Thyroid gland (tissue), 4 donors: ENCODE data around the gene STEAP1. TPM values are rescaled to one million over a fixed set of nuclear protein-coding genes. Genes with fewer than 3 reads are reported as not detected.
"Not testable (repeated sequence)": the region's sequence is repeated elsewhere in the genome, so short reads cannot be mapped to it uniquely, and the experiment has no call there.

Experiments
- DNase-seq, 2 donors: peaks; one replicate each; pipeline ENCODE4 v3.0.0-alpha.2; 2019
- H3K27ac ChIP-seq, 3 donors: fragments of 200-600 bp; sonication (generic); 1 replicate in 2 of 3; 2 replicates in 1 of 3; pipeline ENCODE4 v1.5.1; 2016 to 2019; ENCODE audit warnings: mild to moderate bottlenecking in 1 of 3, moderate library complexity in 1 of 3
- H3K27me3 ChIP-seq: fragments of 200-600 bp; sonication (generic); one replicate; pipeline ENCODE4 v1.5.1; 2019
- H3K36me3 ChIP-seq, 2 donors: fragments of 200-600 bp; sonication (generic); one replicate each; pipeline ENCODE4 v1.5.1; 2016 to 2019
- H3K4me1 ChIP-seq, 2 donors: fragments of 200-600 bp; sonication (generic); one replicate each; pipeline ENCODE4 v1.5.1; 2017 to 2019
- H3K4me3 ChIP-seq, 3 donors: fragments of 200-600 bp; sonication (generic); replicated peaks in 1 of 3; 1 replicate in 2 of 3; 2 replicates in 1 of 3; pipeline ENCODE4 v1.5.1; 2016; ENCODE audit warnings: mild to moderate bottlenecking in 1 of 3
- H3K9me3 ChIP-seq: fragments of 200-600 bp; sonication (generic); one replicate; pipeline ENCODE4 v1.5.1; 2017
- CTCF ChIP-seq, 6 experiments: fragments of 200-600 bp in 3 of 6; fragments of 450-650 bp in 3 of 6; sonication (generic) in 3 of 6; IDR thresholded peaks; one replicate each; pipeline ENCODE4 v1.5.1; 2016 to 2019; ENCODE audit warnings: antibody characterized with exemption in 6 of 6, mild to moderate bottlenecking in 2 of 6, inconsistent platforms in 1 of 6, moderate library complexity in 1 of 6
- POLR2A ChIP-seq, 2 donors: fragments of 450-650 bp; IDR thresholded peaks; one replicate each; pipeline ENCODE4 v1.6.1; 2017; ENCODE audit warnings: antibody characterized with exemption in 2 of 2, mild to moderate bottlenecking in 2 of 2, moderate library complexity in 1 of 2
- WGBS, 2 donors: methylation state at CpG; one replicate each; pipeline ENCODE4 v1.1.5; 2017; 5-methylcytosine and 5-hydroxymethylcytosine counted together
- intact Hi-C: fragments of 100-400 bp; cut with DNase I; formaldehyde crosslinking; loops from one replicate; pipeline ENCODE4 v1.15.1; 2023
- total RNA-seq, 4 donors: library from RNA; depleted of rRNA; stranded (reverse); fragments of >200 nt; gene quantifications; one replicate each; pipeline ENCODE4 v1.2.3, GENCODE V29; 2016

The STEAP1 gene
- total RNA-seq, 4 donors from 2014 or later = 1.4 to 27.5 (median 7.3) TPM

GRCh38 chr7:90178166-90178565 lies 23.9 kb downstream of the STEAP1 start:
- Histone ChIP-seq H3K4me1 (peaks cover 0 to 7% of the 10 kb centered on the region in 2 donors), H3K27ac (no peak overlapping the region), H3K4me3 (no peak overlapping the region), H3K36me3 (no peaks in the 10 kb centered on the region), H3K9me3 (no peaks in the 10 kb centered on the region), H3K27me3 (no peaks in the 10 kb centered on the region)
- TF ChIP-seq POLR2A (IDR thresholded peaks at IDR 0.05) (no peak), CTCF (IDR thresholded peaks at IDR 0.05) (no peak)
- 96 to 97% methylated on average over 2 of the region's 2 CpGs for WGBS, 2 donors
- DNase-seq = no peak
- intact Hi-C loops = no loop called here

GRCh38 chr7:90178679-90179278 lies 24.5 kb downstream of the STEAP1 start:
- no peak for DNase-seq

GRCh38 chr7:90180011-90180585 lies 25.8 kb downstream of the STEAP1 start:
- no peak overlapping the region for H3K27ac ChIP-seq
- TF ChIP-seq CTCF (IDR thresholded peaks at IDR 0.05) (no peak), POLR2A (IDR thresholded peaks at IDR 0.05) (no peak)
- 79 to 83% methylated on average over 1 of the region's 1 CpG for WGBS, 2 donors

More at GRCh38 chr7:90178679-90179278, 24.5 kb downstream of the STEAP1 start:
- peaks cover 0 to 7% of the 10 kb centered on the region in 2 donors for H3K4me1 ChIP-seq
- H3K4me3 ChIP-seq = no peak overlapping the region
- H3K36me3 ChIP-seq = no peaks in the 10 kb centered on the region
- TF ChIP-seq CTCF (IDR thresholded peaks at IDR 0.05) (no peak), POLR2A (IDR thresholded peaks at IDR 0.05) (no peak)
- H3K27ac ChIP-seq = no peak overlapping the region
- intact Hi-C loops = no loop called here
- 79 to 89% methylated on average over 6 of the region's 6 CpGs for WGBS, 2 donors
- H3K9me3 ChIP-seq = no peaks in the 10 kb centered on the region
- no peaks in the 10 kb centered on the region for H3K27me3 ChIP-seq

GRCh38 chr7:90180649-90181048 lies 26.4 kb downstream of the STEAP1 start:
- no peak for TF ChIP-seq CTCF (IDR thresholded peaks at IDR 0.05)
- TF ChIP-seq POLR2A (IDR thresholded peaks at IDR 0.05) = no peak
- Histone ChIP-seq H3K27ac (no peak overlapping the region), H3K4me1 (peaks cover 0 to 7% of the 10 kb centered on the region in 2 donors)

More at GRCh38 chr7:90180011-90180585, 25.8 kb downstream of the STEAP1 start:
- H3K4me1 ChIP-seq = peaks cover 0 to 7% of the 10 kb centered on the region in 2 donors
- H3K36me3 ChIP-seq = no peaks in the 10 kb centered on the region
- no peaks in the 10 kb centered on the region for H3K27me3 ChIP-seq
- no peak overlapping the region for H3K4me3 ChIP-seq
- no peaks in the 10 kb centered on the region for H3K9me3 ChIP-seq
- no peak for DNase-seq
- intact Hi-C loops = no loop called here

GRCh38 chr7:90181485-90181884 lies 27.2 kb downstream of the STEAP1 start:
- intact Hi-C loops = no loop called here

More at GRCh38 chr7:90180649-90181048, 26.4 kb downstream of the STEAP1 start:
- intact Hi-C loops = no loop called here
- H3K4me3 ChIP-seq = no peak overlapping the region
- H3K9me3 ChIP-seq = no peaks in the 10 kb centered on the region
- DNase-seq = no peak
- no peaks in the 10 kb centered on the region for H3K36me3 ChIP-seq
- H3K27me3 ChIP-seq = no peaks in the 10 kb centered on the region

GRCh38 chr7:90186290-90186689 lies 32.0 kb downstream of the STEAP1 start:
- WGBS, 2 donors = 85 to 88% methylated on average over 4 of the region's 4 CpGs
- DNase-seq, H3K36me3 ChIP-seq, H3K9me3 ChIP-seq, H3K4me3 ChIP-seq, H3K4me1 ChIP-seq, H3K27me3 ChIP-seq, H3K27ac ChIP-seq, intact Hi-C loops: not testable (repeated sequence)

More at GRCh38 chr7:90181485-90181884, 27.2 kb downstream of the STEAP1 start:
- DNase-seq = no peak
- TF ChIP-seq CTCF (IDR thresholded peaks at IDR 0.05) (no peak), POLR2A (IDR thresholded peaks at IDR 0.05) (no peak)
- no peaks in the 10 kb centered on the region for H3K36me3 ChIP-seq
- no peak overlapping the region for H3K4me3 ChIP-seq
- no peaks in the 10 kb centered on the region for H3K27me3 ChIP-seq
- peaks cover 0 to 7% of the 10 kb centered on the region in 2 donors for H3K4me1 ChIP-seq
- H3K9me3 ChIP-seq = no peaks in the 10 kb centered on the region
- no peak overlapping the region for H3K27ac ChIP-seq
